GM18508 (cell line): ENCODE data around the gene NYNRIN.
"Not testable (repeated sequence)": the region's sequence is repeated elsewhere in the genome, so short reads cannot be mapped to it uniquely, and the experiment has no call there.

Experiments used
- ATAC-seq: cut with Tn5 transposase; IDR thresholded peaks from one replicate; pipeline ENCODE4 v1.9.1; 2021; ENCODE audit warnings: moderate number of reproducible peaks; ENCODE audit not compliant: insufficient read depth, unreplicated experiment

Gene NYNRIN

GRCh38 chr14:24398653-24399446 lies at the start of gene NYNRIN:
TSS of gene NYNRIN (plus strand) at chr14:24399003. CDS start at chr14:24399247, 244 bp downstream.
- no peak for ATAC-seq

GRCh38 chr14:24349742-24350141 lies 49.1 kb upstream of the NYNRIN start:
- no peak for ATAC-seq

- ATAC-seq, result no peak
Measured at GRCh38 chr14:24351517-24351916, 47.3 kb upstream of the NYNRIN start.

- ATAC-seq, result no peak
Measured at GRCh38 chr14:24353559-24354481, 45.0 kb upstream of the NYNRIN start.

GRCh38 chr14:24354482-24354825 lies 44.3 kb upstream of the NYNRIN start:
- ATAC-seq, result not testable (repeated sequence)

GRCh38 chr14:24355009-24355408 lies 43.8 kb upstream of the NYNRIN start:
- ATAC-seq, result no peak

- ATAC-seq, result no peak
Measured at GRCh38 chr14:24356208-24356607, 42.6 kb upstream of the NYNRIN start.

- ATAC-seq, result no peak
Measured at GRCh38 chr14:24360281-24360680, 38.5 kb upstream of the NYNRIN start.

- no peak for ATAC-seq
Measured at GRCh38 chr14:24361326-24361725, 37.5 kb upstream of the NYNRIN start.

GRCh38 chr14:24362241-24362960 lies 36.4 kb upstream of the NYNRIN start:
- ATAC-seq, result no peak

- no peak for ATAC-seq
Measured at GRCh38 chr14:24363401-24363800, 35.4 kb upstream of the NYNRIN start.

- no peak for ATAC-seq
Measured at GRCh38 chr14:24364841-24365240, 34.0 kb upstream of the NYNRIN start.

GRCh38 chr14:24365600-24366412 lies 33.0 kb upstream of the NYNRIN start:
- ATAC-seq, result no peak

- ATAC-seq, result no peak
Measured at GRCh38 chr14:24366413-24366720, 32.4 kb upstream of the NYNRIN start.

- ATAC-seq, result no peak
Measured at GRCh38 chr14:24366721-24367513, 31.9 kb upstream of the NYNRIN start.

- no peak for ATAC-seq
Measured at GRCh38 chr14:24367514-24368211, 31.1 kb upstream of the NYNRIN start, which contains the start of gene NFATC4. TSS of gene NFATC4 (plus strand) at chr14:24368184. CDS start at chr14:24368341, 157 bp downstream.

- no peak for ATAC-seq
Measured at GRCh38 chr14:24368212-24368561, 30.6 kb upstream of the NYNRIN start.

GRCh38 chr14:24368562-24369252 lies 30.1 kb upstream of the NYNRIN start:
- no peak for ATAC-seq
